ENCODE results near the gene RTN4RL1.
A peak's percentile ranks its signal among the peaks of the same experiment; 100 is the strongest.

RTN4RL1 gene

DNA sequence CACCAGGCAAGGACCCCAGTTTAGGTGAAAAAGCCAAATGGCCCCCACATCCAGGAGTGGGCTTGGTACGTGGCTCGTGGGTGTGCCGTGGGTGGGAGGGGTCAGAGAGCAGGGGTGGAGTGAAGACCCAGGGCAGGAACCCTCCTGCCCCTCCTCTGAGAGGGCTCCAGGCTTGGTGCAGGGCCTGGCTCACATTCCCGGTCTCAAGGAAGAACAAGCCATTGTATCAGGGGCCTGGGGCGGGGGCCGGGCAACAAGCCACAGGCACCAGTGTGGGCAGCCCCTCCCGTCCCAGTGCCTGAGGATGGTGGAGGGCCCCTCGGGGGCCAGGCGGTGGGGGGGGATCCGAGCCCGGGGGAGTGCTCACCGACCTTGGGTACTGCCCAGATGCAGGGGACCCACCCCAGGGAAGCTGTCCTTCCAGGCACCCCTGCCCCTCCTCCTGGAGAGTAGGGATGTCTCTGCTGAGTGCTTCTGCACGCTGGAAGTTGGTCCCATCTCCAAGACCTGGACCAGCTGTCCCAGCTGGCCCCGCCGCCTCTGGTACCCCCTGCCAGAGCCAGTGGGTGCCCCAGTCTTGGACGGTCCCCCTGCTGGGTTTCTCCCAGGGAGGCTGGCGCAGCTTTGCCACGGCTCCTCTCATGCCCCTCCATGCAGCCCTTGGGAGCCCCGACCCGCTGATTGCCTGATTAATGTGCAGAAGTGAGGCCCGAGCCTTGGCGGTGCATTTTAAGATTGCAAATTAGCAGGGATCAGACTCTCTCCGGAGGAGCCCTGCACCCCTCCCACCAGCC lies 83.7 kb downstream of the RTN4RL1 start:
- H3K4ac ChIP-seq (ENCODE audit: low read depth in 1 of 2, low read length in 2 of 2) = no peak overlapping the region
- no peak overlapping the region for H2BK12ac ChIP-seq (ENCODE audit: low read length in 2 of 2)
- no peak overlapping the region for H4K91ac ChIP-seq (ENCODE audit: low read length)
- H3K14ac ChIP-seq (ENCODE audit: low read length in 2 of 2) = no peak overlapping the region
- no peak overlapping the region for H3K4me3 ChIP-seq (ENCODE audit: insufficient read depth in 1 of 2, low read depth in 1 of 2, low read length in 2 of 2)
- no peak overlapping the region for H2BK120ac ChIP-seq (ENCODE audit: low read depth, low read length)
- H3K18ac ChIP-seq (ENCODE audit: low read depth in 1 of 2, low read length in 2 of 2) = no peak overlapping the region
- H3K27me3 ChIP-seq (ENCODE audit: control insufficient read depth in 1 of 2, insufficient read depth in 1 of 2, low read length in 2 of 2) = peaks cover 9 to 29% of the 10 kb centered on the region in 2 experiments
- peak overlapping the region in 1 of 2 experiments; percentile 29 for H3K23ac ChIP-seq (ENCODE audit: low read length in 2 of 2)
- no peak overlapping the region for H3K9ac ChIP-seq (ENCODE audit: low read length)
- H2AFZ ChIP-seq (ENCODE audit: low read depth, low read length) = no peak overlapping the region
- DNase-seq = no peak
- no peak overlapping the region for H2BK15ac ChIP-seq (ENCODE audit: low read depth, poor library complexity, severe bottlenecking)
- no peak overlapping the region for H4K8ac ChIP-seq (ENCODE audit: low read length)
- peaks cover 11% of the 10 kb centered on the region for H3K4me1 ChIP-seq (ENCODE audit: control insufficient read depth, insufficient read depth, low read depth, low read length)
- H2AK5ac ChIP-seq (ENCODE audit: low read length, severe bottlenecking) = no peak overlapping the region
- H2BK5ac ChIP-seq (ENCODE audit: low read depth, low read length, poor library complexity, severe bottlenecking) = no peak overlapping the region
- WGBS = 89% methylated on average over 23 of the region's 23 CpGs
- no peak overlapping the region for H3K27ac ChIP-seq (ENCODE audit: low read length, poor library complexity, severe bottlenecking)
- H3K9me3 ChIP-seq (ENCODE audit: control insufficient read depth, low read length) = no peaks in the 10 kb centered on the region
- H3K4me2 ChIP-seq (ENCODE audit: low read length, poor library complexity, severe bottlenecking) = no peak overlapping the region
- no peaks in the 10 kb centered on the region for H3K79me1 ChIP-seq (replicated peaks; ENCODE audit: low read length, poor library complexity, severe bottlenecking)
- H3K36me3 ChIP-seq (ENCODE audit: control insufficient read depth in 1 of 2, insufficient read depth in 2 of 2, low read depth in 1 of 2, low read length in 2 of 2) = peaks cover 0 to 8% of the 10 kb centered on the region in 2 experiments

- H3K18ac ChIP-seq (ENCODE audit: low read depth in 1 of 2, low read length in 2 of 2) = no peak overlapping the region
- H2BK120ac ChIP-seq (ENCODE audit: low read depth, low read length) = no peak overlapping the region
- no peak overlapping the region for H4K91ac ChIP-seq (ENCODE audit: low read length)
- no peak overlapping the region for H3K4ac ChIP-seq (ENCODE audit: low read depth in 1 of 2, low read length in 2 of 2)
- no peak overlapping the region for H3K4me3 ChIP-seq (ENCODE audit: insufficient read depth in 1 of 2, low read depth in 1 of 2, low read length in 2 of 2)
- no peak overlapping the region for H2BK15ac ChIP-seq (ENCODE audit: low read depth, poor library complexity, severe bottlenecking)
- peaks cover 8% of the 10 kb centered on the region for H3K4me1 ChIP-seq (ENCODE audit: control insufficient read depth, insufficient read depth, low read depth, low read length)
- H3K79me1 ChIP-seq (replicated peaks; ENCODE audit: low read length, poor library complexity, severe bottlenecking) = no peaks in the 10 kb centered on the region
- H3K14ac ChIP-seq (ENCODE audit: low read length in 2 of 2) = no peak overlapping the region
- H3K9me3 ChIP-seq (ENCODE audit: control insufficient read depth, low read length) = no peaks in the 10 kb centered on the region
- H3K4me2 ChIP-seq (ENCODE audit: low read length, poor library complexity, severe bottlenecking) = no peak overlapping the region
- peaks cover 0 to 8% of the 10 kb centered on the region in 2 experiments for H3K36me3 ChIP-seq (ENCODE audit: control insufficient read depth in 1 of 2, insufficient read depth in 2 of 2, low read depth in 1 of 2, low read length in 2 of 2)
- peaks cover 12 to 35% of the 10 kb centered on the region in 2 experiments for H3K27me3 ChIP-seq (ENCODE audit: control insufficient read depth in 1 of 2, insufficient read depth in 1 of 2, low read length in 2 of 2)
- H3K23ac ChIP-seq (ENCODE audit: low read length in 2 of 2) = no peak overlapping the region
- H4K8ac ChIP-seq (ENCODE audit: low read length) = no peak overlapping the region
- H2BK12ac ChIP-seq (ENCODE audit: low read length in 2 of 2) = no peak overlapping the region
- WGBS = 90% methylated on average over 10 of the region's 10 CpGs
- H3K27ac ChIP-seq (ENCODE audit: low read length, poor library complexity, severe bottlenecking) = no peak overlapping the region
- DNase-seq = no peak
- H2AFZ ChIP-seq (ENCODE audit: low read depth, low read length) = no peak overlapping the region
- H2BK5ac ChIP-seq (ENCODE audit: low read depth, low read length, poor library complexity, severe bottlenecking) = no peak overlapping the region
- no peak overlapping the region for H2AK5ac ChIP-seq (ENCODE audit: low read length, severe bottlenecking)
- no peak overlapping the region for H3K9ac ChIP-seq (ENCODE audit: low read length)
Observed at GRCh38 chr17:1940810-1941185, 84.3 kb downstream of the RTN4RL1 start.

DNA sequence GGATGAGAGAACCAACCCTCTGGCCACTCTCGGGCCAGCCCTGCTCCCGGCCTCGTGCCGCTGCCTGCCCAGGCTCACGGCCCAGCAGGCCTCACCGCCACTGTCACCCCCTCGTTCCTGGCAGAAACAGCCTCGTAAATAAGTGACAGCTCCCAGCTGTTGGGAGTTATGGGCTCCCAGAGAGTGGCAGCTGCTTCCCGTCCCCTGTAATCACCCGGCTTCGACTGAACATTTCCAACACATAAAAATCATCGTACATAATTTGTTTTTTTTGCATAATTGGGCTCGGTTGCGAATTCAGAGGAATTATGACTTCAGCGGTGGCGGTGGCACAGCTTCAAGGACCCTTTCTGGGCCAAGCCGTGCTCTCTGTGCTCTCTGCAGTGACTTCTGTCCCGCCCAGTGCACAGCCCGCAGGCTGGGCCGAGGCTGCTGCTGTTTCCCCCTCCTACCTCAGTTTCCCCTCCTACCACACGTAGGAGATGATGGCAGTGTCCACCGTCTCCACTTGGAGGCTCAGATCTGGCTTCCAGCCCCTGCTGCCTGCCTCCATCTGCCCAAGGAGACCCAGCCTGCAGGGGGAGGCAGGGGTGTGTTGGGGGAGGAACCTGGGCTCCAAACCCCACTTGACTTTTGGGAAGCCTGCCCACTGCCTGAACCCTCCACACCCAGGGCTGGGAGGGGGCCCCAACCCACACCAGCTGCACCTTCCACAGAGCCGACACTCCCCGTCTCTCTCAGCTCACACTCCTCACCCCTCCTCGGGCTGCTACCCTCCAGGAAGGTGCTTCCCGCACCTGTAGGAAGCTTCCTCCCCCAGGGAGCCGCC lies 84.9 kb downstream of the RTN4RL1 start:
- Histone ChIP-seq H3K9ac (ENCODE audit: low read length) (no peak overlapping the region), H3K9me3 (ENCODE audit: control insufficient read depth, low read length) (no peaks in the 10 kb centered on the region), H4K8ac (ENCODE audit: low read length) (no peak overlapping the region), H2BK120ac (ENCODE audit: low read depth, low read length) (no peak overlapping the region), H3K18ac (ENCODE audit: low read depth in 1 of 2, low read length in 2 of 2) (peak overlapping the region in 1 of 2 experiments; percentile 28), H4K91ac (ENCODE audit: low read length) (no peak overlapping the region), H2AK5ac (ENCODE audit: low read length, severe bottlenecking) (no peak overlapping the region), H3K14ac (ENCODE audit: low read length in 2 of 2) (no peak overlapping the region), H3K4ac (ENCODE audit: low read depth in 1 of 2, low read length in 2 of 2) (no peak overlapping the region), H2BK15ac (ENCODE audit: low read depth, poor library complexity, severe bottlenecking) (no peak overlapping the region), H2AFZ (ENCODE audit: low read depth, low read length) (no peak overlapping the region), H3K4me1 (ENCODE audit: control insufficient read depth, insufficient read depth, low read depth, low read length) (peaks cover 8% of the 10 kb centered on the region), H3K27me3 (ENCODE audit: control insufficient read depth in 1 of 2, insufficient read depth in 1 of 2, low read length in 2 of 2) (peaks cover 14 to 38% of the 10 kb centered on the region in 2 experiments), H3K4me3 (ENCODE audit: insufficient read depth in 1 of 2, low read depth in 1 of 2, low read length in 2 of 2) (no peak overlapping the region), H3K36me3 (ENCODE audit: control insufficient read depth in 1 of 2, insufficient read depth in 2 of 2, low read depth in 1 of 2, low read length in 2 of 2) (peaks cover 0 to 8% of the 10 kb centered on the region in 2 experiments), H3K27ac (ENCODE audit: low read length, poor library complexity, severe bottlenecking) (no peak overlapping the region), H2BK5ac (ENCODE audit: low read depth, low read length, poor library complexity, severe bottlenecking) (no peak overlapping the region), H3K4me2 (ENCODE audit: low read length, poor library complexity, severe bottlenecking) (no peak overlapping the region), H3K79me1 (replicated peaks; ENCODE audit: low read length, poor library complexity, severe bottlenecking) (no peaks in the 10 kb centered on the region), H3K23ac (ENCODE audit: low read length in 2 of 2) (no peak overlapping the region), H2BK12ac (ENCODE audit: low read length in 2 of 2) (no peak overlapping the region)
- 63% methylated on average over 26 of the region's 27 CpGs for WGBS
- DNase-seq = no peak

DNA sequence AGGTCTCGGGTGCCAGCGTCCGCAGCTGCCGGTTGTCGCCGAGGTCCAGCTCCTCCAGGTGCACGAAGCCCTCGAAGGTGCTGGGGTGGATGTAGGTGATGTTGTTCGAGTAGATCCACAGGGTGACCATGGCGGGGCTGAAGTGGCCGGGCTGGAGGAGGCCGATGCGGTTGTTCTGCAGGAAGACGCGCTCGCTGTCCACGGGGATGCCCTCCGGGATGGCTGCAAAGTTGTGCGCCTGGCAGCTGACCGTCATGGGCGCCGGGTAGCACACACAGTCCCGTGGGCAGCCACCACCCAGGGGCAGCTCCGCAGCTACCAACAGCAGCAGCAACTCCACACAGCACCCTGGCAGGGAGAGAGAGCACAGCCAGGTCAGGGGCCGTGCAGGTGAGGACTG lies 87.7 kb downstream of the RTN4RL1 start:
- Histone ChIP-seq H2AFZ (ENCODE audit: low read depth, low read length) (no peak overlapping the region), H2BK15ac (ENCODE audit: low read depth, poor library complexity, severe bottlenecking) (no peak overlapping the region), H2AK5ac (ENCODE audit: low read length, severe bottlenecking) (no peak overlapping the region), H3K23ac (ENCODE audit: low read length in 2 of 2) (no peak overlapping the region), H3K79me1 (replicated peaks; ENCODE audit: low read length, poor library complexity, severe bottlenecking) (no peaks in the 10 kb centered on the region), H3K9ac (ENCODE audit: low read length) (no peak overlapping the region), H4K8ac (ENCODE audit: low read length) (no peak overlapping the region), H3K4me2 (ENCODE audit: low read length, poor library complexity, severe bottlenecking) (no peak overlapping the region), H4K91ac (ENCODE audit: low read length) (no peak overlapping the region), H3K9me3 (ENCODE audit: control insufficient read depth, low read length) (no peaks in the 10 kb centered on the region), H2BK5ac (ENCODE audit: low read depth, low read length, poor library complexity, severe bottlenecking) (no peak overlapping the region), H3K14ac (ENCODE audit: low read length in 2 of 2) (peak overlapping the region in 1 of 2 experiments; percentile 11), H3K4me3 (ENCODE audit: insufficient read depth in 1 of 2, low read depth in 1 of 2, low read length in 2 of 2) (no peak overlapping the region), H3K18ac (ENCODE audit: low read depth in 1 of 2, low read length in 2 of 2) (no peak overlapping the region), H3K27ac (ENCODE audit: low read length, poor library complexity, severe bottlenecking) (no peak overlapping the region), H3K4me1 (ENCODE audit: control insufficient read depth, insufficient read depth, low read depth, low read length) (peaks cover 5% of the 10 kb centered on the region), H2BK120ac (ENCODE audit: low read depth, low read length) (no peak overlapping the region), H2BK12ac (ENCODE audit: low read length in 2 of 2) (no peak overlapping the region), H3K36me3 (ENCODE audit: control insufficient read depth in 1 of 2, insufficient read depth in 2 of 2, low read depth in 1 of 2, low read length in 2 of 2) (peaks cover 0 to 8% of the 10 kb centered on the region in 2 experiments), H3K27me3 (ENCODE audit: control insufficient read depth in 1 of 2, insufficient read depth in 1 of 2, low read length in 2 of 2) (peaks cover 35 to 54% of the 10 kb centered on the region in 2 experiments), H3K4ac (ENCODE audit: low read depth in 1 of 2, low read length in 2 of 2) (no peak overlapping the region)
- WGBS = 97% methylated on average over 19 of the region's 25 CpGs
- DNase-seq = no peak

All from mesenchymal stem cell (in vitro differentiated cells and primary cell).